ENCODE measurements around the gene RPS16. TPM values are rescaled to one million over a fixed set of nuclear protein-coding genes. Genes with fewer than 3 reads are reported as not detected.
"Not testable (repeated sequence)": the region's sequence is repeated elsewhere in the genome, so short reads cannot be mapped to it uniquely, and the experiment has no call there.

RPS16 gene
- total RNA-seq = 2,627 and 2,674 TPM in 2 replicates

GRCh38 chr19:39435499-39436349 is at the start of gene RPS16:
RPS16 (minus strand) TSS chr19:39435949; CDS start chr19:39435895, 54 bp downstream.
- no peaks in the 10 kb centered on the region for H3K27me3 Mint-ChIP-seq (ENCODE audit: low read depth)
- peak within 1 kb of the TSS; percentile 100 for H3K4me3 Mint-ChIP-seq (ENCODE audit: low read depth)
- DNase-seq (ENCODE audit: low spot score) = peak; percentile 99
- peak within 1 kb of the TSS; percentile 99 for H3K27ac Mint-ChIP-seq
- intact Hi-C loops (cut with micrococcal nuclease) = loop anchor here (1.0 to 2.0 kb wide), 4 partner anchors 10 to 45 kb away; partner anchors contain the start of genes MED29, PAF1, PLEKHG2 and SUPT5H
- H3K9me3 Mint-ChIP-seq = no peaks in the 10 kb centered on the region
- peaks cover 46% of the 10 kb centered on the region for H3K36me3 Mint-ChIP-seq (ENCODE audit: low read depth)
- H3K4me1 Mint-ChIP-seq (ENCODE audit: low read depth) = peaks cover 40% of the 10 kb centered on the region

- H3K4me1 Mint-ChIP-seq (ENCODE audit: low read depth) = peaks cover 24% of the 10 kb centered on the region
- peaks cover 47% of the 10 kb centered on the region for H3K36me3 Mint-ChIP-seq (ENCODE audit: low read depth)
- intact Hi-C loops (cut with micrococcal nuclease) = no loop called here
- DNase-seq (ENCODE audit: low spot score) = no peak
- H3K27me3 Mint-ChIP-seq (ENCODE audit: low read depth) = no peaks in the 10 kb centered on the region
- H3K27ac Mint-ChIP-seq = no peak overlapping the region
- no peaks in the 10 kb centered on the region for H3K9me3 Mint-ChIP-seq
- peak overlapping the region; percentile 13 for H3K4me3 Mint-ChIP-seq (ENCODE audit: low read depth)
These were observed 47.4 kb upstream of the RPS16 start for GRCh38 chr19:39483141-39483540.

GRCh38 chr19:39481676-39482075 is 45.9 kb upstream of the RPS16 start:
- Mint-ChIP-seq H3K27ac (peak overlapping the region; percentile 84), H3K27me3 (ENCODE audit: low read depth) (no peaks in the 10 kb centered on the region), H3K4me3 (ENCODE audit: low read depth) (peak overlapping the region; percentile 97), H3K9me3 (no peaks in the 10 kb centered on the region), H3K4me1 (ENCODE audit: low read depth) (peaks cover 24% of the 10 kb centered on the region), H3K36me3 (ENCODE audit: low read depth) (peaks cover 50% of the 10 kb centered on the region)
- intact Hi-C loops (cut with micrococcal nuclease) = loop anchor here (2.0 kb wide), 3 partner anchors 37 to 51 kb away; partner anchors contain the start of genes EID2B and SUPT5H
- no peak for DNase-seq (ENCODE audit: low spot score)

GRCh38 chr19:39481229-39481545 is 45.4 kb upstream of the RPS16 start:
- H3K27ac Mint-ChIP-seq = peak overlapping the region; percentile 84
- peak overlapping the region; percentile 97 for H3K4me3 Mint-ChIP-seq (ENCODE audit: low read depth)
- intact Hi-C loops (cut with micrococcal nuclease) = loop anchor here (2.0 kb wide), 3 partner anchors 36 to 52 kb away; partner anchors contain the start of genes EID2B and SUPT5H
- H3K27me3 Mint-ChIP-seq (ENCODE audit: low read depth) = no peaks in the 10 kb centered on the region
- H3K4me1 Mint-ChIP-seq (ENCODE audit: low read depth) = peaks cover 24% of the 10 kb centered on the region
- H3K9me3 Mint-ChIP-seq = no peaks in the 10 kb centered on the region
- H3K36me3 Mint-ChIP-seq (ENCODE audit: low read depth) = peaks cover 49% of the 10 kb centered on the region
- DNase-seq (ENCODE audit: low spot score) = no peak

GRCh38 chr19:39480337-39481228 is 44.8 kb upstream of the RPS16 start, which contains the start of gene TIMM50:
TIMM50 (plus strand) TSS chr19:39480838; CDS start chr19:39480854, 16 bp downstream.
- Mint-ChIP-seq H3K4me1 (ENCODE audit: low read depth) (peaks cover 24% of the 10 kb centered on the region), H3K36me3 (ENCODE audit: low read depth) (peaks cover 48% of the 10 kb centered on the region), H3K4me3 (ENCODE audit: low read depth) (peak within 1 kb of the TSS; percentile 97), H3K27ac (peak within 1 kb of the TSS; percentile 84), H3K9me3 (no peaks in the 10 kb centered on the region), H3K27me3 (ENCODE audit: low read depth) (no peaks in the 10 kb centered on the region)
- intact Hi-C loops (cut with micrococcal nuclease) = loop anchor here (2.0 kb wide), 3 partner anchors 36 to 52 kb away; partner anchors contain the start of genes EID2B and SUPT5H
- DNase-seq (ENCODE audit: low spot score) = peak; percentile 96

- peaks cover 52% of the 10 kb centered on the region for H3K36me3 Mint-ChIP-seq (ENCODE audit: low read depth)
- no peaks in the 10 kb centered on the region for H3K9me3 Mint-ChIP-seq
- H3K4me1 Mint-ChIP-seq (ENCODE audit: low read depth) = peaks cover 24% of the 10 kb centered on the region
- peak overlapping the region; percentile 84 for H3K27ac Mint-ChIP-seq
- peak overlapping the region; percentile 97 for H3K4me3 Mint-ChIP-seq (ENCODE audit: low read depth)
- no peaks in the 10 kb centered on the region for H3K27me3 Mint-ChIP-seq (ENCODE audit: low read depth)
- DNase-seq (ENCODE audit: low spot score) = no peak
- intact Hi-C loops (cut with micrococcal nuclease) = loop anchor here (2.0 kb wide), 3 partner anchors 35 to 53 kb away; partner anchors contain the start of genes EID2B and SUPT5H
These were observed 44.2 kb upstream of the RPS16 start for GRCh38 chr19:39479916-39480315.

GRCh38 chr19:39479319-39479801 is 43.6 kb upstream of the RPS16 start:
- H3K36me3 Mint-ChIP-seq (ENCODE audit: low read depth) = peaks cover 55% of the 10 kb centered on the region
- DNase-seq (ENCODE audit: low spot score); H3K9me3 Mint-ChIP-seq; intact Hi-C loops (cut with micrococcal nuclease); H3K27me3 Mint-ChIP-seq (ENCODE audit: low read depth): not testable (repeated sequence)
- peak overlapping the region; percentile 84 for H3K27ac Mint-ChIP-seq
- peaks cover 24% of the 10 kb centered on the region for H3K4me1 Mint-ChIP-seq (ENCODE audit: low read depth)
- peak overlapping the region; percentile 97 for H3K4me3 Mint-ChIP-seq (ENCODE audit: low read depth)

GRCh38 chr19:39475748-39476147 is 40.0 kb upstream of the RPS16 start:
- intact Hi-C loops (cut with micrococcal nuclease) = no loop called here
- Mint-ChIP-seq H3K27me3 (ENCODE audit: low read depth) (no peaks in the 10 kb centered on the region), H3K4me1 (ENCODE audit: low read depth) (peaks cover 21% of the 10 kb centered on the region), H3K27ac (no peak overlapping the region), H3K36me3 (ENCODE audit: low read depth) (peaks cover 59% of the 10 kb centered on the region), H3K9me3 (no peaks in the 10 kb centered on the region), H3K4me3 (ENCODE audit: low read depth) (no peak overlapping the region)
- no peak for DNase-seq (ENCODE audit: low spot score)

- Mint-ChIP-seq H3K36me3 (ENCODE audit: low read depth) (peaks cover 75% of the 10 kb centered on the region), H3K4me1 (ENCODE audit: low read depth) (peaks cover 13% of the 10 kb centered on the region), H3K27me3 (ENCODE audit: low read depth) (no peaks in the 10 kb centered on the region), H3K9me3 (no peaks in the 10 kb centered on the region), H3K27ac (no peak overlapping the region), H3K4me3 (ENCODE audit: low read depth) (no peak overlapping the region)
- intact Hi-C loops (cut with micrococcal nuclease) = loop anchor here (1.0 kb wide), 1 partner anchor 58 kb away; the partner anchor contains the start of gene EID2B
- peak; percentile 57 for DNase-seq (ENCODE audit: low spot score)
These were observed 38.4 kb upstream of the RPS16 start for GRCh38 chr19:39474139-39474620.

- Mint-ChIP-seq H3K36me3 (ENCODE audit: low read depth) (peaks cover 82% of the 10 kb centered on the region), H3K4me3 (ENCODE audit: low read depth) (no peak overlapping the region)
- intact Hi-C loops (cut with micrococcal nuclease) = no loop called here
These were observed 37.8 kb upstream of the RPS16 start for GRCh38 chr19:39473443-39473960.

GRCh38 chr19:39472746-39473442 is 37.1 kb upstream of the RPS16 start:
- Mint-ChIP-seq H3K27me3 (ENCODE audit: low read depth) (no peaks in the 10 kb centered on the region), H3K9me3 (no peaks in the 10 kb centered on the region), H3K36me3 (ENCODE audit: low read depth) (peaks cover 85% of the 10 kb centered on the region), H3K4me1 (ENCODE audit: low read depth) (peaks cover 13% of the 10 kb centered on the region), H3K4me3 (ENCODE audit: low read depth) (no peak overlapping the region), H3K27ac (no peak overlapping the region)
- intact Hi-C loops (cut with micrococcal nuclease) = no loop called here
- DNase-seq (ENCODE audit: low spot score) = no peak

More at GRCh38 chr19:39473443-39473960, 37.8 kb upstream of the RPS16 start:
- H3K4me1 Mint-ChIP-seq (ENCODE audit: low read depth) = peaks cover 13% of the 10 kb centered on the region
- H3K27me3 Mint-ChIP-seq (ENCODE audit: low read depth) = no peaks in the 10 kb centered on the region
- H3K9me3 Mint-ChIP-seq = no peaks in the 10 kb centered on the region
- H3K27ac Mint-ChIP-seq = no peak overlapping the region
- DNase-seq (ENCODE audit: low spot score) = no peak
